RPMI8226 (cell line): ENCODE measurements around the gene ZHX3.

Source experiments
- DNase-seq: peaks from one replicate; pipeline ENCODE4 v3.0.0-alpha.2; 2015

The ZHX3 gene

DNA sequence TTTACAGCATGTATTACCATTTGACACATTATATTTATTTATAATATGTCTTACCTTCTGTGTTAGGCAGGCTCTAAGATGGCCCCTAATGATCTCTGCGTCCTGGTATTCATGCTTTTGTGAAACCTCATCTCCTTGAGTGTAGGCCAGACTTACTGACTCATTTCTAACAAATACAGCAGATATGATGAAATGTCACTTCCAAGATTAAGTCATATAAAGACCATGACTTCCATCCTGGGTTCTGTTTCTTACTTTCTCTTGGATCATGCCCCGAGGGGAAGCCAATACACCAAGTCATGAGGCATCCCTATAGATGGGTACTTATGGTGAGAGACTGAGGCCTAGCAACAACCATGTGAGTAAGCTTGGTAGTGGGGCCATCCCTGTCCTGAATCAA is 30.2 kb downstream of the ZHX3 start:
- DNase-seq: no peak

DNA sequence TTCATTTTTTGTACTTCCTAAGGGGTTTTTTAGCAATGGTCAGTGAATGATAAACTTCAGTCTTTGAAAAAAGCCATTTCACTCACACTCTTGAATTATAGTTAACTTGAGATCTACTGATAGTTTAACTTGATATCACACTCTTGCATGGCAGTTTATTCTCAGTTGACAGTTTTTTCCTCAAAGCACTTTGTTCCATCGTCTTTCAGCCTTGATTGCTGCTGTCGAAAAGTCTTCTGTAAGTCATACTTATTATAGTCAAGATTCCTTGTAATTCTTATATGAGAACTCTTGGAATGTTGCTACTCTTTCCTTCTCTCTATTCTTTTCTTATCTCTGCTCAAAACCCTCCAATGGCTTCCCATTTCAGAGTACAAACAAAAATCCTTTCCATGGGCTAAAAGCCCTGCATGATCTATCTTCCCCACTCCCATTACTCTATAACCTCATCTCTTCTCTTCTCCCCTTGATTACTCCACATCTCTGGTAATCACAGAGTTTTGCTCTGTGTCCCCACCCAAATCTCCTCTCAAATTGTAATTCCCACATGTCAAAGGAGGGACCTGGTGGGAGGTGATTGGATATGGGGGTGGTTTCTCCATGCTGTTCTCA is 31.2 kb downstream of the ZHX3 start:
- no peak for DNase-seq

DNA sequence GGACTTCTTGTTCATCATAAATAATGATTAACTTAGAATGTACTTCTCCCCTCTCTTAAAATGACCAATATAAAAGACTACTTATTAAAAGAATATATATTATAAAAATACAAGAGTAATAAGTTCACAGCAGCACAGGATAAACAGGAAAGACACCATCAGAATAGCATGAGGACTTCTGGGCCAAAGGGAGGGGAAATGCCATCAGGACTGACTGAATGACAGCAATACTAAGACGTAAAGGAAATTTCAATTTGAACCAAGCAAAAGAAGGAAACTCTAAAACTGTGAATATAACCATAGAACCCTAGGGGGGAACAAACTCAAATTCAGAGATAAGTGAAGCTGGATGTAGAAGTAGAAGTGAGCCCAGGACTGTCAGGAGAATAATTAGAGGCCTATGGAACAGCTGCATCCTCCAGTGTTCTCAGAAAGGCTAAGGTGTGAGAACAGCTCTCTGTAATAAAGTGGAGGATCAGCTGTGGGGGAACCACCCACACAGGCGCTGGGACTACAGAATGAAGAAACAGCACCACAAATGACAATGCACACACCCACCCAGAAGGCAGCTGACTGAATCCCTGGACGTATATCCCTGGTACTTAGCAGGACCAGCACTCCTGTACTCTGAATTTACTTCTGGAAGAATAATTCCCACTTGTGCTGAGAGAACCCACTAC is 37.8 kb downstream of the ZHX3 start:
- DNase-seq: no peak

DNA sequence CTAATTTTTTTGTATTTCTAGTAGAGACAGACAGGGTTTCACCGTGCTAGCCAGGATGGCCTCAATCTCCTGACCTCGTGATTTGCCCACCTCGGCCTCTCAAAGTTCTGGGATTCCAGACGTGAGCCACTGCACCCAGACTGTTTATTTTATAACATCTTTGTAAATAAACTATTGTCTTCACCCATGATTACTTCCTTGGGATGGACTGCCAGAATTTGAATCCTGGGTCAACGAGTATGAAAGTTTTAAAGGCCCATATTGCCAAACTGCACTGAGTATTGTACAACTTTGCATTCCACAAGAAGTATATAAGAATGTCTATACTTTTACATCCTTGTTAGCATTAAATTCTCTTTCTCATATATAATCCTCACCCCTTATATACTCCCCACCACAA is 38.6 kb downstream of the ZHX3 start:
- DNase-seq: no peak

DNA sequence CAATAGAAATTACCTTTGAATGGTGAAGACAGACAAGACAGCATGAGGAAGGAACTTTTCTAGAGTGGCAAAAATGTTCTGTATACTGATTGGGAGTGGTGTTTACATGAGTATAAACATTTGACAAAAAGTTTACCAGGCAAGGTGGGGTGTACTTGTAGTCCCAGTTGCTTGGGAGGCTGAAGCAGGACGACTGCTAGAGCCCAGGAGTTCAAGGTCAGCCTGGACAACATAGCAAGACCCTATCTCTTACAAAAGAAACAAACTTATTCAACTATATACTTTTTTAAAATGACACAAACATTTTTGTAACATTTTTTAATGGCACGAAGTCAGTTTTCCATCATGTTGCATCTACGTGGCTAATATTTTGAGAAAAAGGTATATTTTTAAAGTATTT is 40.5 kb downstream of the ZHX3 start:
- no peak for DNase-seq

DNA sequence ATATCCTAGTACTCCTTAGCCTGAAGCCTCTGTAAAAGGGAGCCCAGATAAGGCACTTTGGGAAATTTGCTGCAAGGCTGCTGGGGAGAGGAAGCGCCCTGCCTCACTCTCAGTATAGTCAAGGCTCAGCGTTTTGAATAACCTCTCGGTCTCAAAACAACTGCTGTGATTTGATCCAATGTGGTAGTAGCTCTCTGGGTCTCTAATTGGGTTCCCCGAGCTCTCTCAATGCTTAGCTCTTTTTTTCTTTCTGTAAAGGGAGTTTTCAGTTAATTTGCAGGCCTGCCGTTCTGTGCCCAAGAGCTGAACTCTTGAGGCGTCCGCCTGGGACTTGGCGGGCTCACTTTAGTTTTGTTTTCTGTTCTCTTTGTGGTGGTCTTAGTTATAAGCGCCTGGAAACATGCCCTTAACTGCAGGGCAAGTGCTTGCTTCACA is 41.2 kb downstream of the ZHX3 start:
- no peak for DNase-seq

DNA sequence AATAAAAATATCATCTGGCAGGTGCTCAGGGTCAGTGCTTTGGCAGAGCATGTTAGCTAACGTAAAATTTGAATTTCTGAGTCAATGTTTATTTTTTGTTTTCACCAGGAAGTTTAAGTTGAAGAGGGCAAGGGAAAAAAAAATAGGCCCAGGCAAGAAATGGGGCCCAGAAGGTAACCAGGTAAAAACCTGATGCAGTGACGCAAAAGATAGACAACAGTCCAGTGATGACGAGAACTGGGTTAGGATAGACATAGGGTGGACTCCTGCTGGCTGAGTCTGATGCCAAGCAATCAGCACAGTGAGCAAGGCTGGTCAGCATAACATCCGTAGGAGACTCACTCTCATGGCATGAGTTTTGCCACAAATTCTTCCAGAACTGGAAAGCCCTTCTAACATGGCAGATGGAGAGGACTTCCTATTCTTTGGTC is 42.2 kb downstream of the ZHX3 start:
- DNase-seq: no peak

DNA sequence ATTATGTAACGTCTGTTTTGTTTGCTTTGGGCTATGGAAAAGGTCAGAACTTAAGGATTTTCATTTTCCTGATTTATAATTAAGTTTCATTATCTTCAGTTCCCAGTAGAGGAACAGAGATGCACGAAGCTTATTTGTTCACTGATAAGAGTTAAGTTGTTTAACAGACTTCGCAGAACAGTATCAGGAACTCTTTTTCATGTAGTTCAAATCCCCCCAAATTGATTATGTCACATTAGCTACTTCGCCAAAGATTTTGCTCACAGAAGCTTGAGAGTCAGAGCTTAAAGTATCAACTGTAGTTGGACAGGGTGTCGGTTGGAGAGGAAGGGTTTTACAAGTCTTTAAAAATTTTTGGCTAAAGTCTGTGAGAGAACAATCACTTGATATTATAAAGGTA is 43.4 kb downstream of the ZHX3 start:
- DNase-seq: no peak

DNA sequence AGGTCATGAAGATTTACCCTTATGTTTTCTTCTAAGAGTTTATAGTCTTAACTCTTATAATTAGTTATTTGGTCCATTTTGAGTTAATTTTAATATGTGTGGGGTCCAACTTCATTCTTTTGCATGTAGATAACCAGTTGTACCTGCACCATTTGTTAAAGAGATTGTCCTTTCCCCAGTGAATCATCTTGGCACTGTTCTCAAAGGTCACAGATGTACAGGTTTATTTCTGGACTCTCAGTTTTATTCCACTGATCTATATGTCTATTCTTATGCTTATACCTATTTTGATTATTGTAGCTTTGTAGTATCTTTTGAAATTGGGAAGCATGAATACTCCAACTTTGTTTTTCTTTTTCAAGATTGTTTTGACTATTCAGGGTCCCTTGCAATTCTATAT is 44.1 kb downstream of the ZHX3 start:
- no peak for DNase-seq

DNA sequence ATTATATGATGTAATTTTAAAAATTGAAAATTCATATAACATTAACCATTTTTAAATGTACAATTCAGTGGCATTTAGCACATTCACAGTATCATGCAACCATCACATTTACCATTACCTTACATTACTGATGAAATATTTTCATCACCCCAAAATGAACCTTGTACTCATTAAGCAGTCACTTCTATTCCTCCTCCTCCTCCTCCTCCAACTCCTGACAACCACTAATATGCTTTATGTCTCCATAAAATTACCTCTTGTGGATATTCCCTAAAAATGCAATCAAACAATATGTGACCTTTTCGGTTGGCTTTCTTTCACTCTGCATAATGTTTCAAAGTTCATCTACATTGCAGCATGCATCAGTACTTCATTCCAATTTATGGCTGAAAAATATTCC is 45.2 kb downstream of the ZHX3 start:
- no peak for DNase-seq

DNA sequence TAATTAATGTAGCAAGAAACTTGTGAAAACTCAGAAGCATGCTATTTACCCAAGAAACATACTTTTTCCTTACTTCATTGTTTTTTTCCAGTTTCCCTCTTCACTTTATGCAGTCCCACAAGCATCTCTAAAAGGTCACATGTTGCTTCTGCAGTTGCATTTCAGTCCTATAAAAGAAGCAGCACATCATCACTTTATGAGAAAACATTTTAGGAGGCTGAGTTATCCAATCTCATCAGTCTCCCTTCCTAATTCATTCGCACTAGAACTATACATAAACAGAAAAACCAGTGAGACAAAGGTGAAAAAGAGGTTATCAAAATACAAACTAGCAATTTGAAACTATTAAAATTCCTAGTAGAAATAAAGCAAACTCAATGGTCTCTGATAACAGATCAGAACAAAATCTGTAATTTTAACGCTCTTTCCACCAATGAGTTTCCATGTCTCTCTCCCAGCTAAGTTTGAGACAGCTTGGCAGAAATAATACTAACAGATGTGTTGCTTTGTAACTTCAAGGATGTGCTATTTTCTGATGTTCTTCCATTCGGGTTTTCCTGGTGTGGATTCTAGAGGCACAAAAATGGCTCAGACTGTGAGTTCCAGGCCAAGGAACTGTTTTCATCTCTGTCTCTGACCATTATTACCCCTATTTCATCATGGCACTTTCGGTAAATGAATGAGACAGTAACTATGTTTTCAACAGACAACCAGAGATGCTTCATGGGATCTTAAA is 48.4 kb downstream of the ZHX3 start:
- no peak for DNase-seq

DNA sequence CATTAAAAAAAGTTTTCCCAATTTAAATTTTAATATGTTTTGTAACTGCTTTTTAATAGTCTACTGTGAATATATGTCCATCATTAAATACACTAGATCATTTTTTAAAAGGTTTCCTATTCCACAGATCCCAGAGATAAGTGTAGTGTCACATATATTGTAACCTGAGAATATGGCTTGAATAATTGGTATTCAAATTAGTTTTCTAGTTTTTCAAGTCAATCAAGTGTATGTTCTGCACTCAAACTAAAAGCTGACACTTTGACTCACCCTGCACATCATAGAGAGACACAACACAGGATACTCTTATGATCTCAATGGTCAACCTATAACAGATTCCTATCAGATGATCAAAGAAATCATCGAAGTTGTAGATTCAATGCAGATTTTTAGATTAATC is 49.1 kb downstream of the ZHX3 start:
- no peak for DNase-seq

DNA sequence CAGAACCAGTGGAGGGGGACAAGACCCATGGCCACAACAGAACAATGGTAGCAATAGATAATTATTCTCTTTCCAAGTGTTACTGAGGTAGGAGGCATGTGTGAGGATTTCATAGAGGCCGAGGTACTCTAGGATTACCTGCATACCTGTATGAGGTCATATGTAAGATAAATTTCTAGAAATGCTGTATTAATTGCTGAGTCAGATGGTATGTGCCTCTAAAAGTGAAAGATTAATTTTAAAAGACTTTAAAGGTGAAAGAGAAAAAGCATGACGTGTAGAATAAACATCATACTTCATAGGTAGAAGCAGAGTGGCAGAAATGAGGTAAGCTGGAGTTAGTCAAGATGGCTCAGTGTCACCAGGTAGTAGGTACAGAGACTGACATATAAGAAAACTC is 51.6 kb downstream of the ZHX3 start:
- no peak for DNase-seq

DNA sequence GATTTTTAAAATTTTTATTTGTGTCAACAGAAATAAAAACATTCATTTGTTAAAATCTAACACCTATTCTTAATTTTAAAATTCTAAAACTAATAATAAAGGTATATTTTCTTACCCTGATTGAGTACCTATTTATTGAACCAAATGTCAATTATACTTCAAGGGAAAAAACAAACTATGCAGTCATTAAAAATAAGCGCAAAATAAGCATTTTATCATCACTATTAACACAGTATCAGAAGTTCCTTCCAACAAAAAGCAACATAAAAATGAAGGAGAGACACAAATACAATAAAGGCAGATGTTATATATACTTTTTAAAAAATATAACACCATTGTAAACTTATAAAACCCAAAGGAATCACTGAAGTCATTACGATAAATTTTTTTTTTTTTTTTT is 52.7 kb downstream of the ZHX3 start:
- no peak for DNase-seq

DNA sequence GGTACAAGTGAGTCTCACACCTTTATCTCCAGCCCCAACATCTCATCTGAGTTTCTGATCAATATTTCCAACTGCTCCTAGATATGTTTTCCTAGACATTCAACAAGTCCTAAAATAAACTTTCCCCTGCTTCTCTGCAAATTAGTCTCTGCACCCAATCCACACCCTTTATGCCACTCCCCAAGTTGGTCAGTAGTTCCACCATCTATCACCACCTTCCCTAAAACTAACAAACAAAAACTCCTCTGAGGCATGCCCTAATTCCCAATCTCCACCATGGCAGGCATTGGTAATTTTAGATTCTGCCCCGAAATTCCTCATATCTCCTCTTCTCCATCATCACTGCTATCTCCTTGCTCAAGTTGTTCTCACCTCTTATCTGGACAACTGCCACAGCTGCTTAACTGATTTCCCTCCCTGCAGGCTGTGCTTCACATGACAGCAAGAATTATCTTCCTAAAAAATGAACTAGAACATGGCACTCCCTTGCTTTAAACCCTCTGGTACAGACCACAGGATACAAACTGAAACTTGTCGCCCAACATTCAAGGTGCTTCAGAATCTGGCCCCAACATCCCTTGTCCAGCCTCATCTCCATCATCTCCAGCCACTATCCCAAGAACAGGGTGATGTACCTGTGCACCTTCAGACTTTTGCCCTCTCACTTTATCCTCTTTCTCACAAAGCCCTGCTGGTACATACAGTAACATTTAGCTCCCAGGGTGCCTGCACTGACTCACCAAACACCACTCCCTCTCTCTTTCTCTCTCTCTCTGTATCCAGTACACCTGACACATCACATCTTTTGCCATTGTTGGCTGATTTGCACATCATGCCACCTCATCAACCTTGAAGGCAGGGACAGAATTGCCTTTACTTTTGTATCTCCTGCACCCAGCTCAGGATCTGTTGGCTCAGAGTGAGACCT is 55.5 kb downstream of the ZHX3 start:
- no peak for DNase-seq

DNA sequence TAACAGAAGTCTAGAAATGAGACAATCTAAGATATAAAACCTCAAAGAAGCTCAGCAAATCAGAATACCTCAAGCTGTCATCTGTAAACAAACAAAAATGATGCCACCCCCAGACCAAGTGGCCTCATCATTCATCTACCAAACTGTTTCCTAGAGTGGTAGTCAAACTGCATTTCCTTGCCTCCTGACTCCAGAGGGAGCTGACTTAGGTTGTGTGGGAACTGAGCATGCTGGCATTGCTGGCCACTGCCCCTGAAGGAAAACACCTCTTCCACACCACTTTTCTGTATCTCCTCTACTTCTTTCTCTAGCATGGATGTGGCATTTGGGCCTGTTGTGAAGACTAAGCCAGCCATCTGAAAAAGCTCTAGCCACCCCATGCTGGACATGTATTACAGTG is 56.3 kb downstream of the ZHX3 start:
- no peak for DNase-seq

DNA sequence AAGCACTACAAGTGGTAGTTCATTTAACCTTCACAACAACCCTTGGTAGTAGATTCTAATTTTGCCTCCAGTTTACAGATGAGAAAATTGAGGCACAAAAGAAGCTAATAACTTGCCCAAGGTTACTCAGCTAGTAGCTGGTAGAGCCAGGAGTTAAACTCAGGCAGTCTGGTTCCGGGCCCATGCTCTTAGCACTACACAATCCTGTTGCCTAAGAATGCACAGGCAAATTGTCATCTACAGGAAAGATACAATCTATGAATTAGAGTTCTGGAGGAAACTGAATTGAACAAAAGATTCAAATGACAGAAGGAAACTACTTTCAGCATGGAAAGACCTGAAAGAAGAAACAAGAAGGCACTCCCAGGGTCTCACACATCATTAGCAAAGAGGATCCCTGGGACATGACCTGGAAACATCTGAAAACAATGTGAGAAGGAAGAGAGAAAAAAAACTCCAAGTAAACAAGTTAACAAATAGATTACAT is 56.8 kb downstream of the ZHX3 start:
- DNase-seq: no peak

DNA sequence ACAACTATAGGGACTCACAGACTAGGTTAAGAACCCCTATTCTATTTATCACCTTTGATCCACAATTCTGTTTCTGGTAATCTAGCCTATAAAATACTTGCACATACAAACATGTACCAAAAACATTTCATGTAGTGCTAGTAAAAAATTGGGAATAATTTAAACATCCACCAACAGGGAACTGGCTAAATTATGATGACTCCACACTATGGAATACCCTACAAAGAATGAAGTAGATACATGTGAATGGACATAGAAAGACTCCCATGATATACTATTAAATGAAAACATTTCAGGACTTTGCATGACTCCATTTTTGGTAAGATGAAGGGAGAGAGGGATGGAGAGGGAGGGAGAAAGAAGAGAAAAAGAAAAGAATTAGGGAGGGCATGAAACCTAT is 58.2 kb downstream of the ZHX3 start:
- no peak for DNase-seq

DNA sequence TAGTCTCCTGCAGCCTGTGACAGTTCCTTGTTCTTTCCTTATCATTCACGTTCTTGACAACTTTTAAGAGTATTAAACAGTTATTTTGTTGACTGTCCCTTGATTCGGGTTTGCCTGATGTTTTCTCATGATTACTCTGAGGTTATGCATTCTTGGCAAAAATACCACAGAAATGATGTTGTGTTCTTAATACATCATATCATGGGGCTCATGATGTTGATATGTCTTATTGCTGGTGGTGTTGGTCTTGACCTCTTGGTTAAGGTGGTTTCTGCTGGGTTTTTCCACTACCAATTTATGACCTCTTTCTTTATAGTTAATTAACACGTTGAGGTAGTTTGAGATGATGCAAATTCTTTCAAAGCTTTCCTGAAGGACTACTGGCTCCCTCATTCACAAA is 59.1 kb downstream of the ZHX3 start:
- DNase-seq: no peak

DNA sequence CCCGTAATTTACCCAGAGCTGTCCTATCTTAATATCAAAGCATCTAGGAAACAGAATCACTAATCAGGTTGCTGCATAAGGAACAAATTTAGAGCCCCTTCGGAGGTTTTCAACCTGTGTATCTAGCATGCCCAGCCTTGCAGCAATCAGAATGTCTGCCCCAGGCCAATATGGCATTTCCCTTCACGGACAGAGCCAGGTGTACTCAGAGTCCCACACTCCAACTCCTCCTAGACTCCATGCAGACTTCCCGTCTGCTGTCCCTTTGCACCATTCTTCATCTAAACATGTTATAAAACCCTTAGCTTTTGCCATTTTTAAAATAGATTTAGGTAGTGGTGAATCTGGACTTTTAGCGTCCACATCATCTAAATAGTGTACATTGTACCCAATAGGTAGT is 61.0 kb downstream of the ZHX3 start:
- no peak for DNase-seq

DNA sequence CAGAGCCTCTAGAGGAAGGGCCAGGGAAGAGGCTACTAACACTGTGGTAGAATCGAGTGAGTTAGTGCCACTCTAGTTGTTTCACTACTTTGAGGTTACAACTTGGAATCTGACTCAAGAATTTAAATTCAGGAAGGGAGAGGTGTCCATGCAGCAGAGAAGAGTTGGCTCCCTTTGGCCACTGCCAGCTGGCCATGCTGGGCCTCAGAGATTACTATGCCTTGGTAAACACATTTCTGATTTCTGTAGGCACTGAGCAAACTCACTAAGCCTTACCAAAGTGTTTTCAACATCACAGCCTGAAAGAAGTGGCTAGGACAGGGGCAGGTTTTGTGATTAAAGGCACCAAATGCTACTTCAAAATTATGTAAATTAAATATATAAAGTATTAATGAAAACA is 61.9 kb downstream of the ZHX3 start:
- DNase-seq: no peak

DNA sequence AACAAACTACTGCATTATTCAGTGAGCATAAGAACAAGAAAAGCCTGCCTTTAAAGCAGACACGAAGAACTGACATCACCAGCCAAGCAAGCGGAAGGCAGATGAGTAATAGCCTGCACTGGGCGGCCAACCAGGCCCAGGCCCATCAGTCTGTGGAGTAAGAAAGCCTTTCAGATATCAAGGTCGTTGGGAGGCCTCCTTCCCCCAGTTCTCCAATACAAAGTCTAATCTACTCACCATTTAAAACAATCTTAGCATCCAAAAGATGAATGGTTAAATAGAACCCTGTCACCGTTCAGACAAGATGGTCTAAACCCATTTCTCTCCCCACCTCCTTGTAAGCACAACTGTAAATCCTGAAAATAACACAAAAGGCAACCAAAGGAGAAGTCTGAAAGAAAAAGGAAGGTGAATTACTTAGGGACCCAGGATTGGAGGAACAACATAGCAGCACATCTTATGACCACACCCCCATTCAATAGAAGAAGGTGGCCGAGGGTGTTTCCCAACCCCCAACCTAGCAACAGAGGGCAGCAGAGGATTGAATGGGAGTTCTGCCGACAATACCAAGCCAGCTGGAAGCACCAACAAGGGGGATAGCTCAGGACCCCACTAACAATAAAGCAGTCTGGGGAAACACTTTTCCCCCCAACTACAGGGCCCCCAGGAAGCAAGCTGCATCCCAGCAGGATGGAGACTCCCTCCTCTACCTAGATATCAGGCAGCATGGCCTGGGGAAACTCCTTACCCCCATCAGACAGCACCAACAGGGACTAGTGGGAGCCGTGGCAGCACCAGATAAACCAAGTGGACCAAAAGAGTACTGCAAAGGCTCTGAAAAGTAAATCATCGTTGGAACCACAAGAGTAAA is 67.9 kb downstream of the ZHX3 start:
- DNase-seq: no peak
